Fibroblast of lung (primary cell): Measurements from ENCODE around the gene G6PD. TPM values are rescaled to one million over a fixed set of nuclear protein-coding genes. Genes with fewer than 3 reads are reported as not detected.
A peak's percentile ranks its signal among the peaks of the same experiment; 100 is the strongest.

Experiments
- DNase-seq, 2 donors: peaks; one replicate each; pipeline versions ENCODE4 v3.0.0 to v3.0.0-alpha.2; 2010; ENCODE audit warnings: low read depth in 2 of 2
- H2AFZ ChIP-seq: 2 replicates; pipeline ENCODE4 v1.5.1; 2012; ENCODE audit warnings: low read length, control low read depth, inconsistent platforms
- H3K27ac ChIP-seq: 2 replicates; pipeline ENCODE4 v1.5.1; 2011; ENCODE audit warnings: low read length, control low read depth; ENCODE audit not compliant: insufficient read depth
- H3K27me3 ChIP-seq: 2 replicates; pipeline ENCODE4 v1.5.1; 2011; ENCODE audit warnings: mild to moderate bottlenecking, low read length; ENCODE audit not compliant: control insufficient read depth, insufficient read depth
- H3K36me3 ChIP-seq: 2 replicates; pipeline ENCODE4 v1.5.1; 2011; ENCODE audit warnings: low read length; ENCODE audit not compliant: control insufficient read depth, insufficient read depth
- H3K4me1 ChIP-seq: 2 replicates; pipeline ENCODE4 v1.5.1; 2011; ENCODE audit warnings: low read length; ENCODE audit not compliant: control insufficient read depth, insufficient read depth; ENCODE audit errors: extremely low read depth
- H3K4me2 ChIP-seq: 2 replicates; pipeline ENCODE4 v1.5.1; 2011; ENCODE audit warnings: low read length, control low read depth; ENCODE audit not compliant: insufficient read depth; ENCODE audit errors: extremely low read depth
- H3K4me3 ChIP-seq, 4 experiments: fragments of 200-600 bp in 1 of 4; sonication (generic) in 1 of 4; replicated peaks in 1 of 4; 2 replicates each; pipeline ENCODE4 v1.5.1; 2011 to 2016; ENCODE audit warnings: low read length in 4 of 4, low read depth in 3 of 4, mild to moderate bottlenecking in 3 of 4, control low read depth in 2 of 4, inconsistent platforms in 1 of 4, mixed read lengths in 1 of 4; ENCODE audit not compliant: insufficient read depth in 1 of 4; ENCODE audit errors: control extremely low read depth in 1 of 4
- H3K79me2 ChIP-seq: 2 replicates; pipeline ENCODE4 v1.5.1; 2012; ENCODE audit warnings: mild to moderate bottlenecking, low read length, inconsistent platforms; ENCODE audit not compliant: control insufficient read depth, insufficient read depth
- H3K9ac ChIP-seq: 2 replicates; pipeline ENCODE4 v1.5.1; 2011; ENCODE audit warnings: mild to moderate bottlenecking, low read length, control low read depth; ENCODE audit not compliant: insufficient read depth
- H3K9me3 ChIP-seq: 2 replicates; pipeline ENCODE4 v1.5.1; 2012; ENCODE audit warnings: low read depth, low read length; ENCODE audit not compliant: control insufficient read depth, insufficient read depth
- H4K20me1 ChIP-seq: 2 replicates; pipeline ENCODE4 v1.5.1; 2011; ENCODE audit warnings: low read length; ENCODE audit not compliant: control insufficient read depth, insufficient read depth; ENCODE audit errors: extremely low read depth
- CTCF ChIP-seq, 2 donors: IDR thresholded peaks in 1 of 2; conservative IDR thresholded peaks in 1 of 2; 1 replicate in 1 of 2; 2 replicates in 1 of 2; pipeline ENCODE4 v1.5.1; 2011 to 2012; ENCODE audit warnings: low read length in 2 of 2, control low read depth in 1 of 2, inconsistent platforms in 1 of 2, low read depth in 1 of 2, mild to moderate bottlenecking in 1 of 2
- EZH2 ChIP-seq: IDR thresholded peaks from 2 replicates; pipeline ENCODE4 v1.5.1; 2012; ENCODE audit warnings: low read length, control low read depth, mild to moderate bottlenecking; ENCODE audit errors: missing control alignments
- polyA plus RNA-seq, 2 donors: library from polyadenylated mRNA; depleted of rRNA in 1 of 2; stranded (reverse) in 1 of 2; unstranded in 1 of 2; fragments of >200 nt; gene quantifications; 2 replicates each; pipeline ENCODE4 v1.2.1, GENCODE V29; 2011 to 2012; ENCODE audit warnings: missing spikeins in 1 of 2
- total RNA-seq: library from RNA; depleted of rRNA; stranded (reverse); fragments of >200 nt; gene quantifications from 2 replicates; pipeline ENCODE4 v1.2.1, GENCODE V29; 2014

G6PD gene
- total and polyA plus RNA-seq, 2 donors (not counting 1 experiment from before 2014, with no cell fraction given) = 86.2 to 109 TPM

- H2AFZ ChIP-seq = no peak within 1 kb of the TSS
- H3K9me3 ChIP-seq = no peaks in the 10 kb centered on the region
- H3K27me3 ChIP-seq = no peaks in the 10 kb centered on the region
- H3K4me2 ChIP-seq = peak within 1 kb of the TSS; percentile 76
- no peaks in the 10 kb centered on the region for H4K20me1 ChIP-seq
- peak; percentile 78 to 90 for DNase-seq
- H3K36me3 ChIP-seq = no peaks in the 10 kb centered on the region
- H3K4me3 ChIP-seq = peak within 1 kb of the TSS; percentile 31 to 68 (median 57)
- H3K27ac ChIP-seq = peak within 1 kb of the TSS; percentile 69
- TF ChIP-seq CTCF (conservative IDR thresholded peaks at IDR 0.05 in 1 of 2, IDR thresholded peaks at IDR 0.05 in 1 of 2; ENCODE audit: low read depth in 1 of 2, low read length in 2 of 2) = no peak
- TF ChIP-seq EZH2 = no peak
- peak within 1 kb of the TSS; percentile 69 for H3K9ac ChIP-seq
- peaks cover 10% of the 10 kb centered on the region for H3K4me1 ChIP-seq
- peaks cover 4% of the 10 kb centered on the region for H3K79me2 ChIP-seq
Measured at GRCh38 chrX:154515966-154516655, 30.5 kb downstream of the G6PD start, which contains the start of gene FAM3A. FAM3A (minus strand) TSS chrX:154516232; CDS start chrX:154515772, 460 bp downstream.

- H3K9me3 ChIP-seq = no peaks in the 10 kb centered on the region
- H3K27ac ChIP-seq = peak overlapping the region; percentile 67
- peaks cover 10% of the 10 kb centered on the region for H3K4me1 ChIP-seq
- H3K4me2 ChIP-seq = peak overlapping the region; percentile 76
- peak overlapping the region; percentile 69 for H3K9ac ChIP-seq
- no peaks in the 10 kb centered on the region for H3K27me3 ChIP-seq
- H3K79me2 ChIP-seq = peaks cover 4% of the 10 kb centered on the region
- no peak for DNase-seq
- no peak overlapping the region for H2AFZ ChIP-seq
- H4K20me1 ChIP-seq = no peaks in the 10 kb centered on the region
- H3K4me3 ChIP-seq = peak overlapping the region; percentile 31 to 68 (median 57)
- TF ChIP-seq CTCF (conservative IDR thresholded peaks at IDR 0.05 in 1 of 2, IDR thresholded peaks at IDR 0.05 in 1 of 2; ENCODE audit: low read depth in 1 of 2, low read length in 2 of 2) (no peak), EZH2 (no peak)
- H3K36me3 ChIP-seq = no peaks in the 10 kb centered on the region
Measured at GRCh38 chrX:154515090-154515965, 31.3 kb downstream of the G6PD start.

GRCh38 chrX:154513716-154514115 is 32.9 kb downstream of the G6PD start:
- Histone ChIP-seq H3K4me1 (peaks cover 10% of the 10 kb centered on the region), H3K27me3 (no peaks in the 10 kb centered on the region), H3K4me3 (no peak overlapping the region), H3K9ac (no peak overlapping the region), H3K4me2 (no peak overlapping the region), H3K36me3 (no peaks in the 10 kb centered on the region), H4K20me1 (no peaks in the 10 kb centered on the region), H3K79me2 (peaks cover 4% of the 10 kb centered on the region), H3K27ac (no peak overlapping the region), H2AFZ (no peak overlapping the region), H3K9me3 (no peaks in the 10 kb centered on the region)
- TF ChIP-seq EZH2 (no peak), CTCF (conservative IDR thresholded peaks at IDR 0.05 in 1 of 2, IDR thresholded peaks at IDR 0.05 in 1 of 2; ENCODE audit: low read depth in 1 of 2, low read length in 2 of 2) (no peak)
- no peak for DNase-seq
